OCI-LY1 (cell line): Measurements from ENCODE around the gene OSER1.

Experiments used
- CTCF ChIP-seq: fragments of 200-600 bp; sonication (generic), shearing (Covaris generic); IDR thresholded peaks from 2 replicates; pipeline ENCODE4 v1.5.1; 2017; ENCODE audit warnings: mild to moderate bottlenecking, antibody characterized with exemption, low read length, moderate library complexity, mixed read lengths
- EZH2 ChIP-seq: fragments of 200-600 bp; sonication (generic), shearing (Covaris generic); IDR thresholded peaks from 2 replicates; pipeline ENCODE4 v1.8.0; 2017; ENCODE audit warnings: borderline replicate concordance, mixed run types, mild to moderate bottlenecking, antibody characterized with exemption, low read length, moderate library complexity, mixed read lengths

DNA sequence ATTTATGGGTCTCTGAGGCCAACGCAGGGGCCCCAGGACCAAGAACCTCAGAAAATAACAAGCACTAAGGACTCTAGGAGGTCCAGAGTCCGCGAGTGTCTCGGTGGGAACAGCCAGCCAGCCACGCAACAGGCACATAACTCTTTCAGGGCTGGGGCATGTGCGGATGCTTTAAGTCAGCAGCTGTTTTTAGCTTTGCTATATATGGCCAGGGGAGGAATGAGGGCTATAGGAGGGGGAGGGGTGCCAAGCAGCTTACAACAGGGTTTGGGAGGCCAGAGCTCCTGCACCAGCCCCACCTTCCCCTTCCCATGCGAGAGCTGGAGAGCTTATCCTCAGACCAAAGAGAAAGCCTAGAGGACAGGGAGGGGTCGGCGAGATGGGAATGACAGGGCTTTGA, 29.8 kb downstream of the OSER1 start:
- no peak for TF ChIP-seq CTCF
- TF ChIP-seq EZH2, result no peak
